ENCODE results near the gene DIRAS1. TPM values are rescaled to one million over a fixed set of nuclear protein-coding genes. Genes with fewer than 3 reads are reported as not detected.

DIRAS1 gene
- total and polyA plus RNA-seq, 2 experiments from 2014 or later = 2.8 to 18.6 TPM

DNA sequence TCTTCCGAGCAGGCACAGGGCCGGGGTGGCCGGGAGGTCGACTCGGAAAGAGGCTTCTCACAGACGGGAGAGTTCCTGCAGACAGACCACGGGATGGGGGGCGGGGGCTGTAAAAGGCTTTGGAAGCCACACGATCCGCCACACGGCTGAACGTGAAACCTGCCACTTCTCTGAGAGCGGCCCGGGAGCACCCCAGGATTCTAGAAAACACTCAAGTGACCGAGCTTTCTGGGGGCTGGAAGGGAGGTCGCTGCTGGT lies 34.2 kb upstream of the DIRAS1 start (continued):
- TF ChIP-seq ZNF462 (CRISPR knock-in tag; IDR thresholded peaks at IDR 0.05) = no peak
- TF ChIP-seq, protein P1, sequence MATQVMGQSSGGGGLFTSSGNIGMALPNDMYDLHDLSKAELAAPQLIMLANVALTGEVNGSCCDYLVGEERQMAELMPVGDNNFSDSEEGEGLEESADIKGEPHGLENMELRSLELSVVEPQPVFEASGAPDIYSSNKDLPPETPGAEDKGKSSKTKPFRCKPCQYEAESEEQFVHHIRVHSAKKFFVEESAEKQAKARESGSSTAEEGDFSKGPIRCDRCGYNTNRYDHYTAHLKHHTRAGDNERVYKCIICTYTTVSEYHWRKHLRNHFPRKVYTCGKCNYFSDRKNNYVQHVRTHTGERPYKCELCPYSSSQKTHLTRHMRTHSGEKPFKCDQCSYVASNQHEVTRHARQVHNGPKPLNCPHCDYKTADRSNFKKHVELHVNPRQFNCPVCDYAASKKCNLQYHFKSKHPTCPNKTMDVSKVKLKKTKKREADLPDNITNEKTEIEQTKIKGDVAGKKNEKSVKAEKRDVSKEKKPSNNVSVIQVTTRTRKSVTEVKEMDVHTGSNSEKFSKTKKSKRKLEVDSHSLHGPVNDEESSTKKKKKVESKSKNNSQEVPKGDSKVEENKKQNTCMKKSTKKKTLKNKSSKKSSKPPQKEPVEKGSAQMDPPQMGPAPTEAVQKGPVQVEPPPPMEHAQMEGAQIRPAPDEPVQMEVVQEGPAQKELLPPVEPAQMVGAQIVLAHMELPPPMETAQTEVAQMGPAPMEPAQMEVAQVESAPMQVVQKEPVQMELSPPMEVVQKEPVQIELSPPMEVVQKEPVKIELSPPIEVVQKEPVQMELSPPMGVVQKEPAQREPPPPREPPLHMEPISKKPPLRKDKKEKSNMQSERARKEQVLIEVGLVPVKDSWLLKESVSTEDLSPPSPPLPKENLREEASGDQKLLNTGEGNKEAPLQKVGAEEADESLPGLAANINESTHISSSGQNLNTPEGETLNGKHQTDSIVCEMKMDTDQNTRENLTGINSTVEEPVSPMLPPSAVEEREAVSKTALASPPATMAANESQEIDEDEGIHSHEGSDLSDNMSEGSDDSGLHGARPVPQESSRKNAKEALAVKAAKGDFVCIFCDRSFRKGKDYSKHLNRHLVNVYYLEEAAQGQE (IDR thresholded peaks at IDR 0.05; ENCODE audit: unreplicated experiment) = no peak

DNA sequence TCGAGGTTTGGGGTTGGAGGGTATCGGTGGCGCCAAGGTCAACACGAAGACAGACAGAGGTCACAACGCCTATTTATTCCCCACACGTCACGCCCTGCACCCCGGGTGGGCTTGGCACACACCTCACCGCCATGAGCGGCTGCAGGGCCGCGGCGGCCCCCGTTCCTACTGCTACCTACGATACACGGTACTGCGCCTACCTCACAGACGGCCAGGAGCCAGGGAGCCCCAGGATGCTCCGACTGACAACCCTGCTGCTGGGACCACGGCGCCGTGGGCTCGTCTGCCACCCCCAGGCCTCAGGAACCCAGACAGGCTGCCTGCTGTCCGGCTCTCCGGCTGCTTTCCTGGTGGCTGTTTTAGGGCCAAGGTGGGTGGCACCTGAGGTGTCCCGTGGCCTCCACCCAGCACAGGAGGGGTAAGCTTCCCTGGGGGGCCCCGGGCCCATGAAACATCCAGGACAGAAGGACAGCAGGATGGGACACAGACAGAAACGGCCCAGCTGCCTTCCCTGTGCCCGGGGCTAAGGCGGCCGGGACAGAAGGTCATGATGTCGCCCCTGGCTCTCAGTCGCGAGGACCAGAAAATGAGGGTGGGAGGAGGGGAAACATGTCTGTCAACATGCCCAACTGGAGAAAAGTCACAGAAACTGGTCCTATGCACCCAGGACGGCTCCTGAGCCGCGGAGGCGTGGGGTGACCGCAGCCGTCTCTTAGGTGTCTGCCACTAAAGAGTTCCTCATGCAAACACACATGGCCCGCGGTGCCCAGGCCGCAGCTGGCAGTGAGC lies 33.7 kb upstream of the DIRAS1 start:
- H3K36me3 Mint-ChIP-seq (ENCODE audit: low read depth) = peaks cover 50% of the 10 kb centered on the region
- Histone ChIP-seq H2AFZ (no peak overlapping the region), H3K9me2 (ENCODE audit: insufficient read depth) (no peaks in the 10 kb centered on the region), H3K36me3 (ENCODE audit: insufficient read depth) (peaks cover 6% of the 10 kb centered on the region), H4K20me1 (replicated peaks; ENCODE audit: insufficient read depth) (no peaks in the 10 kb centered on the region; the same call in 1 of the 2 replicates), H3F3A (replicated peaks; ENCODE audit: low read depth) (no peaks in the 10 kb centered on the region), H3K4me2 (no peak overlapping the region), H3K27me3 (ENCODE audit: insufficient read depth) (no peaks in the 10 kb centered on the region), H3K27ac (ENCODE audit: low read depth) (no peak overlapping the region), H3K79me2 (replicated peaks; ENCODE audit: insufficient read depth) (no peaks in the 10 kb centered on the region), H3K4me1 (ENCODE audit: insufficient read depth) (no peaks in the 10 kb centered on the region), H3K4me3 (no peak overlapping the region)
- no peaks in the 10 kb centered on the region for H3K9me3 Mint-ChIP-seq
- TF ChIP-seq, protein P1 (IDR thresholded peaks at IDR 0.05; ENCODE audit: unreplicated experiment) = no peak
- TF ChIP-seq NANOG (IDR thresholded peaks at IDR 0.05; ENCODE audit: borderline replicate concordance) (no peak), ETS1 (IDR thresholded peaks at IDR 0.05) (no peak)
- H3K4me1 Mint-ChIP-seq = no peaks in the 10 kb centered on the region
- no peak overlapping the region for H3K4me3 Mint-ChIP-seq
- peaks cover 16% of the 10 kb centered on the region for H3K27me3 Mint-ChIP-seq (ENCODE audit: insufficient read depth, low read depth, poor library complexity)
- H3K27ac Mint-ChIP-seq = no peak overlapping the region
- ATAC-seq (no peak), DNase-seq (ENCODE audit: low spot score) (no peak)

Data from GM23338 (cell line).